Endothelial cell of umbilical vein (primary cell): Measurements from ENCODE around the gene TBC1D17. TPM values are rescaled to one million over a fixed set of nuclear protein-coding genes. Genes with fewer than 3 reads are reported as not detected.
A peak's percentile ranks its signal among the peaks of the same experiment; 100 is the strongest.

Experiments used
- Bru-seq: library from RNA; stranded (reverse); fragments of 400-500 nt; gene quantifications from one replicate; lab custom pipeline; 2021; lab: Mats Ljungman, UMichigan
- BruChase-seq, 2 experiments: library from RNA; stranded (reverse); fragments of 400-500 nt; gene quantifications; one replicate each; lab custom pipeline; 2021; lab: Mats Ljungman, UMichigan
- BruUV-seq: library from RNA; stranded (reverse); fragments of 400-500 nt; replicated peaks from 2 replicates; lab custom pipeline; 2021; lab: Mats Ljungman, UMichigan
- CTCF ChIA-PET: fragments of 300-600, 350-600 bp; sonication (Branson Sonifier 250); formaldehyde crosslinking; loops from one replicate; lab custom pipeline; 2021; ENCODE audit warnings: antibody characterized with exemption, inconsistent platforms; lab: Charles Lee
- POLR2A ChIA-PET: fragments of 300-600, 350-600 bp; sonication (Branson Sonifier 250); formaldehyde crosslinking; loops from one replicate; lab custom pipeline; 2021; ENCODE audit warnings: antibody characterized with exemption, inconsistent platforms; lab: Charles Lee
- DNase-seq: peaks from one replicate; pipeline ENCODE4 v3.0.0-alpha.2; 2011; ENCODE audit warnings: low read depth, low spot score
- FAIRE-seq: peaks from 2 replicates; lab custom pipeline; 2011; peaks lifted over from hg19 to GRCh38; lab: Jason Lieb, UNC
- H2AFZ ChIP-seq: 2 replicates; pipeline ENCODE4 v1.6.0; 2012; ENCODE audit warnings: low read depth, low read length, control low read depth, inconsistent platforms
- H3K27ac ChIP-seq: 2 replicates; pipeline ENCODE4 v1.5.1; 2011; ENCODE audit warnings: low read depth, mild to moderate bottlenecking, control low read depth, low read length, moderate library complexity; ENCODE audit not compliant: insufficient read depth
- H3K27me3 ChIP-seq, 2 experiments: 2 replicates each; pipeline versions ENCODE4 v1.6.0 to v1.6.1; 2011; ENCODE audit warnings: low read length in 2 of 2, mixed read lengths in 1 of 2; ENCODE audit not compliant: control insufficient read depth in 2 of 2, insufficient read depth in 2 of 2
- H3K36me3 ChIP-seq, 2 experiments: 2 replicates in 1 of 2; 3 replicates in 1 of 2; pipeline ENCODE4 v1.5.1; 2011; ENCODE audit warnings: low read length in 2 of 2, mild to moderate bottlenecking in 1 of 2, moderate library complexity in 1 of 2; ENCODE audit not compliant: control insufficient read depth in 2 of 2, insufficient read depth in 2 of 2; ENCODE audit errors: extremely low read depth in 1 of 2
- H3K4me1 ChIP-seq: 3 replicates; pipeline ENCODE4 v1.5.1; 2011; ENCODE audit warnings: mild to moderate bottlenecking, low read length; ENCODE audit not compliant: control insufficient read depth, insufficient read depth; ENCODE audit errors: extremely low read depth
- H3K4me2 ChIP-seq: 2 replicates; pipeline ENCODE4 v1.6.1; 2011; ENCODE audit warnings: low read length, control low read depth, mixed read lengths; ENCODE audit not compliant: insufficient read depth
- H3K4me3 ChIP-seq, 3 experiments: fragments of 200-600 bp in 1 of 3; sonication (generic), shearing (Covaris generic) in 1 of 3; replicated peaks in 1 of 3; 2 replicates each; pipeline ENCODE4 v1.5.1; 2011 to 2016; ENCODE audit warnings: control low read depth in 3 of 3, low read length in 3 of 3, mild to moderate bottlenecking in 2 of 3, inconsistent platforms in 1 of 3, low read depth in 1 of 3, moderate library complexity in 1 of 3; ENCODE audit not compliant: insufficient read depth in 1 of 3
- H3K79me2 ChIP-seq: 2 replicates; pipeline ENCODE4 v1.6.0; 2012; ENCODE audit warnings: low read length, inconsistent platforms; ENCODE audit not compliant: control insufficient read depth, insufficient read depth
- H3K9ac ChIP-seq: replicated peaks from 2 replicates; pipeline ENCODE3; 2011; ENCODE audit warnings: low read length, control low read depth; ENCODE audit not compliant: insufficient read depth; ENCODE audit errors: extremely low read depth
- H3K9me1 ChIP-seq: replicated peaks from 3 replicates; pipeline ENCODE4 v1.6.0; 2011; ENCODE audit warnings: mild to moderate bottlenecking, low read length; ENCODE audit not compliant: control insufficient read depth, insufficient read depth; ENCODE audit errors: extremely low read depth
- H3K9me3 ChIP-seq: replicated peaks from 2 replicates; pipeline ENCODE4 v1.5.1; 2012; ENCODE audit warnings: low read length, inconsistent platforms; ENCODE audit not compliant: control insufficient read depth, insufficient read depth
- H4K20me1 ChIP-seq: replicated peaks from 2 replicates; pipeline ENCODE3; 2011; ENCODE audit warnings: mild to moderate bottlenecking, low read length; ENCODE audit not compliant: control insufficient read depth, insufficient read depth; ENCODE audit errors: extremely low read depth
- CTCF ChIP-seq, 2 donors: IDR thresholded peaks; 1 replicate in 1 of 2; 2 replicates in 1 of 2; pipeline ENCODE4 v1.5.1; 2011; ENCODE audit warnings: low read length in 2 of 2, mild to moderate bottlenecking in 2 of 2, moderate library complexity in 2 of 2, control low read depth in 1 of 2, inconsistent platforms in 1 of 2, low read depth in 1 of 2; ENCODE audit not compliant: insufficient read depth in 1 of 2; ENCODE audit errors: extremely low read depth in 1 of 2
- EZH2 ChIP-seq: IDR thresholded peaks from 2 replicates; pipeline ENCODE4 v1.6.1; 2012; ENCODE audit warnings: borderline replicate concordance, low read depth, mild to moderate bottlenecking, moderate library complexity, low read length, inconsistent platforms; ENCODE audit not compliant: severe bottlenecking
- FOS ChIP-seq: IDR thresholded peaks from 2 replicates; pipeline ENCODE4 v1.6.1; 2011; ENCODE audit warnings: mild to moderate bottlenecking, low read length, moderate library complexity, borderline replicate concordance; ENCODE audit not compliant: insufficient read depth
- GATA2 ChIP-seq: IDR thresholded peaks from 2 replicates; pipeline ENCODE4 v1.7.0; 2011; ENCODE audit warnings: low read depth, mild to moderate bottlenecking, moderate library complexity, mixed read lengths, low read length; ENCODE audit not compliant: insufficient read length, insufficient read depth
- JUN ChIP-seq: IDR thresholded peaks from 2 replicates; pipeline ENCODE4 v1.6.1; 2011; ENCODE audit warnings: borderline replicate concordance, low read depth; ENCODE audit not compliant: insufficient read length, insufficient read depth
- MAX ChIP-seq: IDR thresholded peaks from 2 replicates; pipeline ENCODE4 v1.6.1; 2011; ENCODE audit not compliant: insufficient read depth, insufficient read length
- MYC ChIP-seq: IDR thresholded peaks from one replicate; pipeline ENCODE4 v1.6.1; 2011; ENCODE audit warnings: mild to moderate bottlenecking, low read depth, low read length
- POLR2A ChIP-seq: IDR thresholded peaks from 2 replicates; pipeline ENCODE4 v1.6.1; 2012; ENCODE audit warnings: low read depth, mild to moderate bottlenecking, control low read depth, low read length
- POLR2AphosphoS5 ChIP-seq: IDR thresholded peaks from 2 replicates; pipeline ENCODE4 v1.6.1; 2012; ENCODE audit warnings: low read depth, mild to moderate bottlenecking, control low read depth, low read length, moderate library complexity; ENCODE audit not compliant: insufficient read depth
- dilution Hi-C: fragments of 300-500 bp; cut with MboI; formaldehyde crosslinking; loops from one replicate; pipeline ENCODE4 v1.15.0; 2019; ENCODE audit warnings: low sequenced_read_pairs; ENCODE audit not compliant: extremely low pct_ligation_motif_present
- intact Hi-C: fragments of 100-400 bp; cut with micrococcal nuclease; formaldehyde crosslinking; loops from one replicate; pipeline ENCODE4 v1.10.0; 2022
- long read RNA-seq: library from polyadenylated mRNA; stranded (forward); transcript quantifications from one replicate; pipeline ENCODE4 v2.0.0, GENCODE V29; 2021
- polyA minus RNA-seq, 3 experiments: library from RNA; depleted of rRNA, polyadenylated mRNA; stranded (reverse); fragments of >200 nt; gene quantifications; 1 replicate in 1 of 3; 2 replicates in 2 of 3; pipeline ENCODE4 v1.2.3, GENCODE V29; 2011
- polyA plus RNA-seq, 4 experiments: library from polyadenylated mRNA; depleted of rRNA in 3 of 4; stranded (reverse) in 3 of 4; unstranded in 1 of 4; fragments of >200 nt; gene quantifications; 2 replicates each; pipeline versions ENCODE4 v1.2.1 to v1.2.3, GENCODE V29; 2011 to 2012; ENCODE audit warnings: missing spikeins in 1 of 4
- total RNA-seq: library from RNA; stranded (reverse); gene quantifications from 2 replicates; pipeline ENCODE4 v1.2.3, GENCODE V29; 2021

The TBC1D17 gene
- total RNA-seq (36.1 and 39.3 TPM in 2 replicates), polyA plus RNA-seq (34.2 and 37.4 TPM in 2 replicates), polyA minus RNA-seq (18.3 and 23.3 TPM in 2 replicates), Bru-seq, nascent RNA (percentile 52 among the genes with signal in this experiment), BruChase-seq, experiment 1, labeled RNA remaining after a 6-hour chase (percentile 75 among the genes with signal in this experiment), BruChase-seq, experiment 2, labeled RNA remaining after a 2-hour chase (percentile 68 among the genes with signal in this experiment)
- 25.8 and 33.1 TPM in 2 replicates for polyA plus RNA-seq (2011; cell fraction: cytosol; rRNA removed)
- polyA plus RNA-seq (2011; cell fraction: nucleus; rRNA removed) = 38.7 and 57.3 TPM in 2 replicates
- 31.3 and 35.6 TPM in 2 replicates for polyA plus RNA-seq (2012)
- polyA minus RNA-seq (2011; cell fraction: cytosol; rRNA and poly(A)+ RNA removed) = 11.8 TPM
- 16.7 and 21.3 TPM in 2 replicates for polyA minus RNA-seq (2011; cell fraction: nucleus; rRNA and poly(A)+ RNA removed)
- long read RNA-seq, transcript TBC1D17-201 (17 exons, 2,366 nt) = major isoform, 22 of 81 reads
- long read RNA-seq, partial matches to known transcripts = 33 of 81 reads
- long read RNA-seq, other reads (novel, unspliced or antisense) = 22 of 81 reads

GRCh38 chr19:49877020-49877878 is at the start of gene TBC1D17, which contains the start of gene AKT1S1:
Gene TBC1D17, plus strand, starts transcription at chr19:49877702. Its CDS starts 22 bp downstream, at chr19:49877724.
Gene AKT1S1, minus strand, starts transcription at chr19:49877355. Its CDS starts 4,060 bp downstream, at chr19:49873295.
- peak within 1 kb of the TSS; percentile 84 for H3K27ac ChIP-seq
- no peaks in the 10 kb centered on the region for H4K20me1 ChIP-seq
- no peak for TF ChIP-seq CTCF (IDR thresholded peaks at IDR 0.05; ENCODE audit: extremely low read depth in 1 of 2, insufficient read depth in 1 of 2, low read depth in 1 of 2, low read length in 2 of 2)
- TF ChIP-seq POLR2AphosphoS5 = peak; percentile 75
- TF ChIP-seq JUN = peak; percentile 62
- peak; percentile 100 for TF ChIP-seq MAX
- TF ChIP-seq MYC = no peak
- no peak for TF ChIP-seq EZH2
- no peak for TF ChIP-seq GATA2
- TF ChIP-seq POLR2A = peak; percentile 84
- no peak for TF ChIP-seq FOS
- peak within 1 kb of the TSS; percentile 83 for H3K4me2 ChIP-seq
- POLR2A ChIA-PET = interaction anchor here (0.7 to 0.9 kb wide), 3 partner anchors 8 to 53 kb away, joined by 3 to 4 read pairs (median 3); no protein-coding TSS in a partner anchor
- dilution Hi-C loops = no loop called here
- H2AFZ ChIP-seq = peak within 1 kb of the TSS; percentile 82
- H3K9ac ChIP-seq = peak within 1 kb of the TSS; percentile 91
- peaks cover 18% of the 10 kb centered on the region for H3K79me2 ChIP-seq
- intact Hi-C loops = loop anchor here (1.0 to 5.0 kb wide), 7 partner anchors 8 to 507 kb away; partner anchors contain the start of genes ALDH16A1, ATF5, FUZ and NUP62
- H3K27me3 ChIP-seq = no peaks in the 10 kb centered on the region
- peak; percentile 100 for DNase-seq
- CTCF ChIA-PET = interaction anchor here (1.6 kb wide), 1 partner anchor 9 kb away, joined by 4 read pairs; the partner anchor contains the start of gene PNKP
- TSS peak; percentile 41 for BruUV-seq
- H3K4me3 ChIP-seq = peak within 1 kb of the TSS; percentile 38 to 81 (median 70)
- no peaks in the 10 kb centered on the region for H3K9me1 ChIP-seq
- peaks cover 14% of the 10 kb centered on the region for H3K4me1 ChIP-seq
- peaks cover 3 to 23% of the 10 kb centered on the region in 2 experiments for H3K36me3 ChIP-seq
- H3K9me3 ChIP-seq = no peaks in the 10 kb centered on the region
- FAIRE-seq = peak; percentile 100
